HG03060 (cell line): ENCODE measurements around the gene GNPTG.

Experiments
- ATAC-seq: cut with Tn5 transposase; IDR thresholded peaks from one replicate; pipeline ENCODE4 v1.9.1; 2021; ENCODE audit warnings: low read depth, moderate number of reproducible peaks; ENCODE audit not compliant: unreplicated experiment

GNPTG gene

DNA sequence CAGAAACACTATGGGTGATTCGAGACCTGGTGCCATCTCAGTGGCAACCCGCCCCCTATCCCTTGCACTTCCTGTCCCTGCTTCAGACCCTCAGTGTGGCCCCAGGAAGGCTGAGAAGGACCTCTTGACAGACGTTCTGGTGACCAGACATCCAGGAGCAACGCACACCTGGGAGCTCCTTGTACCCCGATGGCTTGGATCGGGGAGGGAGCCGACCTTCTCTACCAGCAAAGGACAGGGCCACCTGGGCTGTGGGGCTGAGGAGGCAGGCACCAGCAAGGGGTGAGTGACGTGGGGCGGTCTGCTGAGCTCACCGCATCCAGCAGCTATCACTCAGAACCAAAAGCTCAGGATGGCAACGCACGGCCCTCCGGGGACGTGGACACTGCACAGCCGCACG is 35.6 kb downstream of the GNPTG start:
- ATAC-seq, result no peak

DNA sequence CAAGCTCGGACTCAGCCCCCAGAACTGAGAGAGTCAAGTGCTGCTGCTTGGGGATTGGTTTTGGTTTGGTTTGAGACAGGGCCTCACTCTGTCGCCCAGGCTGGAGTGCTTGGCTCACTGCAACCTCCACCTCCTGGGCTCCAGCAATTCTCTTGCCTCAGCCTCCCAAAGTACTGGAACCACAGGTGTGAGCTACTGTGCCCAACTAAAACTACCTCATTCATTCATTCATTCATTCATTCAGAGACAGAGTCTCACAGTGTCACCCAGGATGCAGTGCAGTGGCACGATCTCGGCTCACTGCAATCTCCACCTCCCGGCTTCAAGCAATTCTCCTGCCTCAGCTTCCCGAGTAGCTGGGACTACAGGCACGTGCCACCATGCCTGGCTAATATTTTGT is 38.0 kb downstream of the GNPTG start:
- ATAC-seq, result no peak

DNA sequence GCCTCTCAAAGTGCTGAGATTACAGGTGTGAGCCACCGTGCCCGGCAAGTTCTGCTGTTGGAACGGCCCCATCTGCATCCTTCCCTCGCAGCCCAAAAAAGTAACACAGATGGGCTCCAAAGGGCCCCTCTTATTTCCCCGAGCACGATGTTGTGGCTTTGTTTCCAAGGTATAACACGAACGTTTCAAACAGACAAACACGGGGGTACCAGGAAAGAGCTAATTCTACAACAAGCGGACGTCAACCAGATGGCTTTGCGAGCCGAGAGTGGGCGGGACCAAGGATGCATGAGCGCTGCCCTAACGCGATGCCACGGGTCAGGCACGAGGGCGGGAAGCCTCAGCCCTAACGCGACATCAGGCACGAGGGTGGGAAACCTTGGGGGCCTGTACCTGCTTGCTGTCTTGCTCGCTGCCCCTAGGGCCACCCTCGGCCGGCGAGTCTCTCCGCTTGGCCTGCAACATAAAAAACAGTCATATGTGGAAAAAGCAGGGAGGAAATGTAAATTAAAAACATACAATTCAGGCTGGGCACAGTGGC is 38.6 kb downstream of the GNPTG start:
- no peak for ATAC-seq

DNA sequence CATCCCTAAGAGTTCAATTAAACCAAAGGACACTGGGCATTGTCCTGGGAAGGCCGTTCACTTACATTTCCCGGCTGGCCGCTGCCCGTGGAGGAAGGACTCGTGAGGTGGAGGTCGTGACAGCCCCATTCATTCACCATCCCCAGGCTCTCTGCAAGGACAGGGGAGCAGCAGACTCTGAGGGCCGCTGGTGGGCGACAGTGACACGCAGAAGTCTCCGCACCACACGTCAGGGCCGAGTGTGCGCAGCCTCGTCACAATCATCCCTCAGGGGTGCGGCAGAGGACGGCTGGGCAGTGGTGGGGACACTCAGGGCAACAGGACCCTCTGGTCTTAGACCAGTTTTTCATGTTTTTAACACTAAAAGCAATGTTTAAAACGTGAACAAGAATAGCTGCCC is 41.1 kb downstream of the GNPTG start:
- no peak for ATAC-seq

DNA sequence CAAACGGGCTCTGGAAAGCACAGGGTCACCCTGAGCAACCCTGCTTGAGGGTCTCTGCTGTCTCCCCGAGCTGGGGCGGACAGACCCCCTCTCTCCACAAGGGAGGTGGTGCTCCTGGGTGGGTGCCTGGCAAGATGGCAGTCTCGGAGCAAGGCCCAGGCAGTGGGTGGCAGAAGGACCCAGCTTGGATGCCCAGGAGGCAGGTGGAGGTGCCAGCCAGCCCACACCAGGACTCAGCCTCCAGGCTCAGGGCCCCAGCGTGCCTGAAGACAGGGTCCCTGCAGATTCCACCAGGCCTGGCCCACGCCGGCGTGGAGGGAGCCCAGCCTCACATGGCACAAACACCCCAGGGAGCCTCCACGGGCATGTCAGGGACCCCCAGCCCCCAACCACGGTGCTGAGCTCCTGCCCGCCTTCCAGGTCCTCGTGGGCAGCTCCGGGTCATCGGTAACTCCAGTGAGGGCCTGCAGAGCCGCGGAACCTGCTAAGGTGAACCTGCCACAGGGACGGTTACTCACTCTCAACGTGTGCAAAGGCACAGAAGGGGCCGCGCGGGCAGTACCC is 42.0 kb downstream of the GNPTG start:
- no peak for ATAC-seq

DNA sequence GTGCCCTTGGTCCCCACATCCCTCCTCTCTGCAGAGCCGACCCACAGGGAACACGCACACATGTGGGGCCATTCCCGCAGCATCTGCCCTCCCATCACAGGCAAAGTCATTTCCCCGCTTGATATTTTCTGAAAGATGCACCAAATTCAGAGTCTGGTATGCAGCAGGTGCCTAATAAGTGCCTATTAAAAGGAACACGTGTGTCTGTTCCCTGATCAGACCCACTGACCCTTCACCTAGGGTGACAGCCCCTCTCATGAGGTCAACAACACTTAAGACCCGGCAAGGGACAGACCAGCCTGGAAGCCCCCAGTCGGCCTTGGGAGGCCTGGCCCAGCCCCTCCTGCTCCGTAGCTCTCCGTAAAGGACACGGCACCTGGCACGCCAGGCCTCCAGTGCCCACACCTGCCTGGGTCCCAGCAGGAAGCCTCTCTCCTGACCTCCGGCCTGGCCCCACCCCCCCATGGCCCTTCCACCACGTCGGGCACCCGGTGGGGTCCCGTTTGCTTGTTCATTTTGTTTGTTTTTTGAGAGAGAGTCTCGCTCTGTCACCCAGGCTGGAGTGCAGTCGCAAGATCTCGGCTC is 42.7 kb downstream of the GNPTG start:
- ATAC-seq, result no peak

DNA sequence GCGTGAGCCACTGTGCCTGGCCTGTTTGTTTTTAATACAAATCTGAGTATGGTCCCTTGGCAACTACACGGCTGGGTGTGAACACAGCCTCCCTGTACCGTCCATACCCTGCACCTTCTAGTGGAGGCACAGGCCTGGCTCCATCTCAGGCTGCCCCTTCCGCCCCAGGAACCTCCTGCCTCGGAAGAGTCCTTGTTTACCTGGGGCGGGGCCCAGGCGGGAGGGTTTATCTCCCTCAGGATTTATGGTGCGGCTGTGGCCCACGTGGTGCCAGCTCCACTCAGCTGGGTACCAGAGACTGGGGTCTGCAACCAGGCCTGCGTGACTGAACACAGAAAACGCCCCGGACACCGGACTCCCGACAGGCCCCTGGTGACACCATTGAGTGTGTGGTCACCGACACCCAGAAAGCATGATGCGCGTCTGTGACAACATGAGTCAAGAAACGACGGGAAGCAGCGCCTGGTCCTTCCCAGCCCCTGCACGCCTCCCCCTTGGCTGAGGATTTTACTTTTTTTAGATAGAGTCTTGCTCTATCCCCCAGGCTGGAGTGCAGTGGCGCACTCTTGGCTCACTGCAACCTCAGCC is 43.8 kb downstream of the GNPTG start:
- ATAC-seq, result no peak

DNA sequence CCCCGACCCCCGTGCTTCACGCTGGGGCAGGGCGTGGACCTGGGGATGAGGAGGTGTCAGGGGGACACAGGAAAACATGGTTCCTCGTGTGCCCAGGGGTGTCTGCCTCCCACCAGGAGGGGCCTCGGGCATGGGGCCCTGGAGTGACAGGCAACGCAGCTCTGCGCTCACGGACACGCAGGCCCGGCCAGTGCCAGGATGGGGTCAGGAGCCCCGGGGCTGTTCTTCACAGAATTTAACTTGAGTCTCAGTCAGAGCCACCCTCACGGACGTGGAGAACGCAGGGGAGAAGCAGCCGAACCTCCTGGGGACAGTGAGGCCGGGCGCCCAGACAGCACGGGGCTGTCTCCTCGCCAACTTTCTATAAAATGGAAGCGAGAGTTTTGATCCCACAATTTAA is 46.0 kb downstream of the GNPTG start:
- ATAC-seq, result no peak

DNA sequence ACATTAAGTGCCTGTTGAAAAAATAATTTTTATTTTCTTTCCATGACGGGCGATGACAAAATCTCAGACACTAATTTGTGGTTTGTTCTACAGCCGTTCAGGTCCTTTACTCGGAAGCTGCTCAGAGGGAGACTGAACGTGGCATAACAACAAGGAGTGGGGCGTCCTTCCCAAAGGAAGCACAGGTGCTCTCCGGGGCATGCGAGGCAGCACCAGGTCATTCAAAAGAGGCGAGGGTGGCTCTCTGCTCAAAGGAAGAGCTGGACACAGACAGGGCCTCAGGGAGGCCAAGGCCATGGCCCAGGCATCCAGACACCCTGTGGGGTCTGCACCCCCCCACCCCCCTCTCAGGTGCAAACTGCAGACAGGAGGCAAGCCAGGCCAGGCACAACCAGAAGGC is 46.6 kb downstream of the GNPTG start:
- ATAC-seq, result no peak

DNA sequence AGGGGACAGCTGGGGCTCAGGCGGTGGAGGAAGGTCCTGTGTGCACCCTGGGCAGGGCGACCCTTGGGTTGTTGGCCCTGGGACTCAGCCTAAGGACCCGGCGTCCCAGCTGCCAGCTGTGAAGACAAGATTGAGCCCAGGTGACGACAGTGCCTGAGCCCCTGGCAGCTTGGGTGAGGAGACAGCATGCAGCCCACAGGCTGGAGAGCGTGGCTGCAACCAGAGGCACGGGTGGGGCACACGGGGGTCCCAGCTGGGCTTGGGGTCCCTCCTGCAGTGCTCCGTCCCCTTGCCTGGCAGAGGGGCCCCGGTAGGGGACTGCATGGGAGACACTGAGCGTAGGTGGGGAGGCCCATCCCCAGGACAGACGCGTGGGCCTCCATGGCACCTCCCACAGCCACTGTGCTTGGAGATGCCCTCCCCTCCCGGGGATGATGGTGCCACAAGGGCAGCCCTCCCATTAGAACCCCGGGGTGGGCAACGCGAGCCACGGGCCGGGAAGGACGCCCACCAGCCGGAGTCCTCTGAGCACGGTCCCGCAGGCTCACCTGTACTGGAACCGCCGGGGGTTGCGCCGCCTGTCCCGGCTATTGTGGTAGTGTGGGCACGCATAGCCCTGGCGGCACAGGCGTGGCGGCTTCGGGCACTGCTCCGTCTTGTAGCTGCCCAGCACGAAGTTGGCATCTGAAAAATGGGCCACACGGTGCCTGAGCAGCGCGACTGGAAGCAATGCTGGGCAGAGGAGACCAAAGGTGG is 47.3 kb downstream of the GNPTG start:
- no peak for ATAC-seq

DNA sequence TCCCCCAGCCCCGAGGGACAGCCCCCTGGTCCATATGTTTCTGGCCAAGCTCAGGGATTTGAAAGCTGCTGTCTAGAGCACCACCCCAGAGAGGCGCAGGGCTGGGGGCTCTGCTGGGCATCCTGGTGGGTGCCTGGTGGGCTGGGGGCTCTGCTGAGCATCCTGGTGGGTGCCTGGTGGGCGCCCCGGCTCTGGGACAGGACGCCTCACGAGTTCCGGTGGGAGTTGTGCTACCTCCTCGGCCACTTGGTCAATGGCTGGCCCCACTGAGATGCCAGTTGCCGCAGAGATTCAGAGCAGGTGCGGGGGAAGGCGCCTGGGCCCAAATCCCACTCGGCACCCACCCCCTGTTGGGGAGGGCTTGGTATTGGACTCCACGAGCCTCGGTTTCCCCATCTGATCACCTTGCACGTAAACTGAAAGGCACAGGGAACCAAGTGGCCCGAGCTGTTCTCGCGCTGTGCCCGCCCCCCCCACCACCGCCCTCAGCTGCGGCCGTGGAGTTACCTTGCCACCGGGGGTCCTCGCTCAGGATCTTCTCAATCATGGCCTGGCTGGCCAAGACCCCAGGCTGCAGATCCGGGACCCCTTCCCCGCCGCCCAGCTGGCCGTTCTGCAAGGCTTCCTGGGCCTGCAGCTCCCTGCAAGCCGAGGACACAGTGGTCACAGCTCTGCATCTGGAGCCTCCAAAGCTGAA is 49.5 kb downstream of the GNPTG start:
- no peak for ATAC-seq

DNA sequence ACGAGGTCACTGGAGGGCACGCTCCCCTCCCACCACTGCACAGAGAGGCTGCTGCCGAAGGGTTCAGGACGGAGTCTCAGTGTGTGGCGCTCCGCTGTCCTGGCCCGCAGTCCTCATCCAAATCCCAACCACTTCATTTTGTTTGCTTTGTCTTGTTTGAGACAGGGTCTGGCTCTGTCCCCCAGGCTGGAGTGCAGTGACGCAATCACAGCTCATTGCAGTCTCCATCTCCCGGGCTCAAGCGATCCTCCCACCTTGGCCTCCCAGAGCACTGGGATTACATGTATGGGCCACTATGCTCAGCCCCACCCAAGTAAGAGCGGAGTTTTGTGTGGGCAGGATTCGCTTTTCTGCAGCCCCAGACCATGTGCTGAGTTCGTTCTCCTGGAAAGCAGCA is 50.0 kb downstream of the GNPTG start:
- ATAC-seq, result no peak

DNA sequence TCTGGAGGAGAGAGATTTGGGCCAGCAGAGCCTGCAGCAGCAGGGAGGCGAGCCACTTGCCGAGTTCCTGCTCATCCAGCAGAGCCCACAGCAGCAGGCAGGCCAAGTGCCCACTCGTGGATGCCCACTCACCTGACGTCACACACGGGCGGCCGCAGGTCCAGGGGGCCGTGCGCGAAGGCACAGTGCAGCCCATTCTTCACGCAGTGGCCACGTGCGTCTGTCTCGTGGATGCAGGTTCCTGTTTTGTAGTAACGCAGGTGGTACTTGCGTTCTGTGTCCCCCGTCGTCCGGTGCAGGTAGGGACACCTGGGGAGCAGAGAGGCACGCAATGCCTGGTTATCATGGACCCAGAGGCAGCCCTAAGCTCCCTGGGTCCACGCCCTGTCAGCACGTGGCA is 51.3 kb downstream of the GNPTG start:
- no peak for ATAC-seq

DNA sequence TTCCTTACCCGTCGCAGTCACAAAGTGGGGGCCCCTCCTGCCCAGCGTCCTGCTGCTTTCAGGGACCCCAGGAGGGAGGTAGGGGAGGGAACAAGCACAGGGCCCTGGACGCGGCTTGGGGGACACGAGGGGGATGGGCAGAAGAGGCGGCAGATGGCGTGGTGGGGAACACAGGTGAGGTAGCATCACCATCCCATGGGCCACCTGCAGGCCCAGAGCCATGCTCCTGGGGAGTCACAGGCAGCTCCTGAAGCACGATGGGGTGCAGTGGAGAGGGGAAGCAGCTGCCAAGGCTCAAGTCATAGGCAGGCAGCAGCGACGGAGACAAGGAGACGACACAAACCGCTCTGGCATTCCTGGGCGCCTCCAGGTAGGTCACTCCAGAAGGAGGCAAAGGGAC is 52.0 kb downstream of the GNPTG start:
- ATAC-seq, result no peak

DNA sequence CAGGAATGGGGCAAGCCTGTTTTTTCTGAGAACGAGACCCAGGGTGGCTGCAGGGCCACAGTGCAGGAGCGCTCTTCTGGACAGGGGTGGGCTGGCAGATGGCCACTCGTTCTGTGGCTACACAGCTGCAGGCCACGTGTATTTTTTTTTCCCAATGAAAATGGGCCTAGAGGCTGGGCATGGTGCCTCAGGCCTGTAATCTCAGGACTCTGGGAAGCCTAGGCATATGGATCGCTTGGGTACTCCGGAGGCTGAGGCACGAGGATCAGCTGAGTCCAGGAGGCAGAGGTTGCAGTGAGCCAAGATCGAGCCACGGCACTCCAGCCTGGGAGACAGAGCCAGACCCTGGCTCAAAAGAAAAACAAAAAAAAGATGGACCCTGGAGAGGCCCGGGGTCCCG is 56.0 kb downstream of the GNPTG start:
- ATAC-seq, result no peak

DNA sequence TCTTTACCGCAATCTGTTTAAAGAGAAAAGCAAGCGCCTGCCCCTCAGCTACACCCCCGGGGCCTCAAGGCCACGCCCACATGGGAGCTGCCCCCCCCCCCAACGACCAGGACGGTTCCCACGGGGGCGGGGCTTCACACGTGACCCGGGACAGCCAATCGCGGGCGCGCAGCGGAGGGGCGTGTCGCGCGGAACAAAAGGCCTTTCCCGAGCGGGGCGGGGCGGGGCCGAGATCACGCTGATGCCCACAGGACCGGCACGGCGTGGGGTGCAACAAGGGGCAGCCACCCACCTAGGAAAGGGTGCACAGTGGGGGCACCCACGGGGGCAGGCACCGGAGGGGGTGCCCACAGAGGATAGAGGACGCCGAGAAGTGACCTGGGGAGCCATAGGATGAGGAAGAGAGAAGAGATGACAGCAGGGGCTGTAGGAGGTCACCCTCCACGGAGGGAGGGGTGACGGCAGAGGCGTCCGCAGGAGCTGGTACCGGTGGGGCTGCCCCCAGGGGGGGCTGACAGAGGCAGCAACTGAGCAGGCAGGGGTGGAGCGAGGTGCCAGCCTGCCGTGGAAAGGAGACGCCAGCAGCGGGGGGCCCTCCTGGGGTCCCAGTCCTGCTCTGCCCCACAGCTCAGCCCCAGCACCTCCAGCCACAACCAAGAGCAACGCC is 56.6 kb downstream of the GNPTG start:
- no peak for ATAC-seq

DNA sequence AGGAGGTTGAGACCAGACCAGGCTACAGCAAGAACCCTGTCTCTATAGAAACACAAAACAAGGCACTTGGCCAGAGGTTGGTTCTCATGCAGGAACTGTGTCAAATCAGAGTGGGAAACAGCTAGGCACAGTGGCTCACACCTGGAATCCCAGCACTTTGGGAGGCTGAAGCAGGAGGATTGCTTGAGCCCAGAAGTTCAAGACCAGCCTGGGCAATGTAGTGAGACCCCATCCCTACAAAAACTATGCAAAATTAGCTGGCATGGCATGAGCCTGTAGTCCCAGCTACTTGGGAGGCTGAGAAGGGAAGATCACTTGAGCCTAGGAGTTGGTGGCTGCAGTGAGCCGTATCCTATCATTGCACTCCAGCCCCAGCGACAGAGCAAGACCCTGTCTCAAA is 61.1 kb downstream of the GNPTG start:
- ATAC-seq, result no peak
